Skeletal muscle satellite cell (primary cell): ENCODE data around the gene TAGLN2.
"Not testable (repeated sequence)": the region's sequence is repeated elsewhere in the genome, so short reads cannot be mapped to it uniquely, and the experiment has no call there.

ENCODE experiments used
- H3K27me3 ChIP-seq: 2 replicates; pipeline ENCODE4 v1.7.0; 2013; ENCODE audit warnings: low read length; ENCODE audit not compliant: control insufficient read depth, insufficient read depth
- H3K36me3 ChIP-seq: 2 replicates; pipeline ENCODE4 v1.7.0; 2013; ENCODE audit warnings: mild to moderate bottlenecking, control low read depth, low read length; ENCODE audit not compliant: insufficient read depth
- H3K4me1 ChIP-seq: 2 replicates; pipeline ENCODE4 v1.7.0; 2013; ENCODE audit warnings: low read length; ENCODE audit not compliant: control insufficient read depth, insufficient read depth
- H3K4me2 ChIP-seq: 2 replicates; pipeline ENCODE4 v1.7.0; 2013; ENCODE audit warnings: mild to moderate bottlenecking, low read length
- H3K4me3 ChIP-seq: 2 replicates; pipeline ENCODE4 v1.7.0; 2013; ENCODE audit warnings: low read length
- H3K9ac ChIP-seq: 2 replicates; pipeline ENCODE4 v1.7.0; 2013; ENCODE audit warnings: mild to moderate bottlenecking, low read depth, low read length, moderate library complexity
- H3K9me3 ChIP-seq: replicated peaks from 2 replicates; pipeline ENCODE4 v1.7.0; 2013; ENCODE audit warnings: mild to moderate bottlenecking, control low read depth, low read length

TAGLN2 gene

GRCh38 chr1:159902541-159902940 is 22.8 kb downstream of the TAGLN2 start:
- Histone ChIP-seq H3K9ac (no peak overlapping the region), H3K9me3 (no peaks in the 10 kb centered on the region), H3K4me1 (no peaks in the 10 kb centered on the region), H3K4me3 (no peak overlapping the region), H3K27me3 (no peaks in the 10 kb centered on the region), H3K4me2 (no peak overlapping the region), H3K36me3 (no peaks in the 10 kb centered on the region)

GRCh38 chr1:159900755-159901360 is 24.4 kb downstream of the TAGLN2 start:
- H3K9ac ChIP-seq, result no peak overlapping the region
- H3K9me3 ChIP-seq, result no peaks in the 10 kb centered on the region
- H3K4me2 ChIP-seq, result no peak overlapping the region
- H3K27me3 ChIP-seq, result no peaks in the 10 kb centered on the region
- H3K4me1 ChIP-seq, result peaks cover 3% of the 10 kb centered on the region
- no peak overlapping the region for H3K4me3 ChIP-seq
- H3K36me3 ChIP-seq, result no peaks in the 10 kb centered on the region

GRCh38 chr1:159900086-159900680 is 25.1 kb downstream of the TAGLN2 start, which contains the start of gene CFAP45:
Gene CFAP45 (minus strand): TSS chr1:159900165. CDS start chr1:159900098, 67 bp downstream.
- H3K27me3 ChIP-seq, result no peaks in the 10 kb centered on the region
- peak within 1 kb of the TSS; percentile 38 for H3K4me2 ChIP-seq
- no peaks in the 10 kb centered on the region for H3K9me3 ChIP-seq
- H3K4me3 ChIP-seq, result no peak within 1 kb of the TSS
- H3K9ac ChIP-seq, result no peak within 1 kb of the TSS
- peaks cover 3% of the 10 kb centered on the region for H3K4me1 ChIP-seq
- H3K36me3 ChIP-seq, result no peaks in the 10 kb centered on the region

- H3K4me2 ChIP-seq, H3K36me3 ChIP-seq, H3K4me3 ChIP-seq, H3K9ac ChIP-seq, H3K9me3 ChIP-seq, H3K4me1 ChIP-seq, H3K27me3 ChIP-seq: not testable (repeated sequence)
Measured at GRCh38 chr1:159899634-159900033, 25.7 kb downstream of the TAGLN2 start.

GRCh38 chr1:159898527-159898926 is 26.8 kb downstream of the TAGLN2 start:
- Histone ChIP-seq H3K27me3 (no peaks in the 10 kb centered on the region), H3K4me1 (peaks cover 3% of the 10 kb centered on the region), H3K9ac (no peak overlapping the region), H3K4me2 (no peak overlapping the region), H3K36me3 (no peaks in the 10 kb centered on the region), H3K9me3 (no peaks in the 10 kb centered on the region), H3K4me3 (no peak overlapping the region)

GRCh38 chr1:159897962-159898361 is 27.3 kb downstream of the TAGLN2 start:
- Histone ChIP-seq H3K4me3 (no peak overlapping the region), H3K4me1 (peaks cover 3% of the 10 kb centered on the region)

GRCh38 chr1:159896546-159896930 is 28.8 kb downstream of the TAGLN2 start:
- Histone ChIP-seq H3K27me3 (no peaks in the 10 kb centered on the region), H3K4me2 (no peak overlapping the region), H3K4me3 (no peak overlapping the region), H3K9me3 (no peaks in the 10 kb centered on the region), H3K36me3 (no peaks in the 10 kb centered on the region), H3K9ac (no peak overlapping the region), H3K4me1 (peaks cover 3% of the 10 kb centered on the region)

More at GRCh38 chr1:159897962-159898361, 27.3 kb downstream of the TAGLN2 start:
- Histone ChIP-seq H3K27me3 (no peaks in the 10 kb centered on the region), H3K9me3 (no peaks in the 10 kb centered on the region), H3K9ac (no peak overlapping the region), H3K36me3 (no peaks in the 10 kb centered on the region), H3K4me2 (no peak overlapping the region)

- Histone ChIP-seq H3K27me3 (no peaks in the 10 kb centered on the region), H3K4me3 (no peak overlapping the region), H3K9ac (no peak overlapping the region), H3K9me3 (no peaks in the 10 kb centered on the region), H3K4me1 (peaks cover 8% of the 10 kb centered on the region), H3K36me3 (no peaks in the 10 kb centered on the region), H3K4me2 (no peak overlapping the region)
Measured at GRCh38 chr1:159895836-159896545, 29.3 kb downstream of the TAGLN2 start.

GRCh38 chr1:159895286-159895685 is 30.0 kb downstream of the TAGLN2 start:
- H3K27me3 ChIP-seq, result no peaks in the 10 kb centered on the region
- no peaks in the 10 kb centered on the region for H3K9me3 ChIP-seq
- H3K9ac ChIP-seq, result no peak overlapping the region
- H3K4me1 ChIP-seq, result peaks cover 11% of the 10 kb centered on the region
- no peak overlapping the region for H3K4me2 ChIP-seq
- no peak overlapping the region for H3K4me3 ChIP-seq
- no peaks in the 10 kb centered on the region for H3K36me3 ChIP-seq

GRCh38 chr1:159892944-159893343 is 32.4 kb downstream of the TAGLN2 start:
- Histone ChIP-seq H3K4me3 (no peak overlapping the region), H3K9me3 (no peaks in the 10 kb centered on the region), H3K4me1 (peaks cover 22% of the 10 kb centered on the region), H3K27me3 (no peaks in the 10 kb centered on the region), H3K9ac (no peak overlapping the region), H3K36me3 (no peaks in the 10 kb centered on the region), H3K4me2 (no peak overlapping the region)

GRCh38 chr1:159891275-159892157 is 33.8 kb downstream of the TAGLN2 start:
- Histone ChIP-seq H3K9ac (no peak overlapping the region), H3K4me2 (no peak overlapping the region), H3K4me3 (no peak overlapping the region), H3K4me1 (peaks cover 22% of the 10 kb centered on the region), H3K36me3 (no peaks in the 10 kb centered on the region), H3K9me3 (no peaks in the 10 kb centered on the region), H3K27me3 (no peaks in the 10 kb centered on the region)
